Measurements from ENCODE around the gene CA9. TPM values are rescaled to one million over a fixed set of nuclear protein-coding genes. Genes with fewer than 3 reads are reported as not detected.

CA9 gene
- polyA plus RNA-seq, 1 experiment = 0.13 TPM

- ChIA-PET POLR2A (interaction anchor here (0.5 to 4.2 kb wide), 6 partner anchors 8 to 40 kb away, joined by 3 to 35 read pairs (median 4); no protein-coding TSS in a partner anchor), CTCF (interaction anchor here (0.6 to 2.4 kb wide), 8 partner anchors 8 to 133 kb away, joined by 3 to 10 read pairs (median 5); partner anchors contain the start of genes CCDC107, RMRP and TLN1)
- DNase-seq (ENCODE audit: low read depth) = no peak
- Histone ChIP-seq H3K4me3 (ENCODE audit: low read depth, low read length) (peak overlapping the region; percentile 98), H3K36me3 (ENCODE audit: control insufficient read depth, insufficient read depth, low read length) (peaks cover 39% of the 10 kb centered on the region), H3K27me3 (ENCODE audit: control insufficient read depth, insufficient read depth, low read length) (no peaks in the 10 kb centered on the region)
- no peak for TF ChIP-seq CTCF (IDR thresholded peaks at IDR 0.05; ENCODE audit: insufficient read depth, low read depth, low read length)
These were observed 14.3 kb downstream of the CA9 start for GRCh38 chr9:35687972-35688557.

- ChIA-PET CTCF (interaction anchor here (0.6 to 3.8 kb wide), 9 partner anchors 7 to 134 kb away, joined by 3 to 13 read pairs (median 6); partner anchors contain the start of genes CCDC107, RMRP and TLN1), POLR2A (interaction anchor here (0.5 to 4.2 kb wide), 6 partner anchors 9 to 44 kb away, joined by 3 to 35 read pairs (median 6); partner anchors contain the start of genes CREB3 and TLN1)
- Histone ChIP-seq H3K27me3 (ENCODE audit: control insufficient read depth, insufficient read depth, low read length) (no peaks in the 10 kb centered on the region), H3K4me3 (ENCODE audit: low read depth, low read length) (peak overlapping the region; percentile 98), H3K36me3 (ENCODE audit: control insufficient read depth, insufficient read depth, low read length) (peaks cover 32% of the 10 kb centered on the region)
- DNase-seq (ENCODE audit: low read depth) = peak; percentile 44
- TF ChIP-seq CTCF (IDR thresholded peaks at IDR 0.05; ENCODE audit: insufficient read depth, low read depth, low read length) = no peak
These were observed 15.1 kb downstream of the CA9 start for GRCh38 chr9:35688558-35689541.

GRCh38 chr9:35689542-35690293 lies 16.0 kb downstream of the CA9 start, which contains the start of gene TPM2:
Gene TPM2 (minus strand): TSS chr9:35689925. CDS start chr9:35689817, 108 bp downstream.
- POLR2A ChIA-PET = interaction anchor here (0.6 to 4.2 kb wide), 7 partner anchors 9 to 60 kb away, joined by 3 to 35 read pairs (median 7); partner anchors contain the start of genes CCDC107, CREB3, RMRP and TLN1
- CTCF ChIA-PET = interaction anchor here (0.6 to 3.8 kb wide), 9 partner anchors 9 to 153 kb away, joined by 3 to 26 read pairs (median 5); partner anchors contain the start of genes CCDC107, RMRP and TLN1
- peak; percentile 46 for DNase-seq (ENCODE audit: low read depth)
- Histone ChIP-seq H3K27me3 (ENCODE audit: control insufficient read depth, insufficient read depth, low read length) (no peaks in the 10 kb centered on the region), H3K36me3 (ENCODE audit: control insufficient read depth, insufficient read depth, low read length) (peaks cover 25% of the 10 kb centered on the region), H3K4me3 (ENCODE audit: low read depth, low read length) (peak within 1 kb of the TSS; percentile 98)
- TF ChIP-seq CTCF (IDR thresholded peaks at IDR 0.05; ENCODE audit: insufficient read depth, low read depth, low read length) = no peak

- peak overlapping the region; percentile 98 for H3K4me3 ChIP-seq (ENCODE audit: low read depth, low read length)
- ChIA-PET CTCF (interaction anchor here (0.6 to 3.8 kb wide), 8 partner anchors 9 to 153 kb away, joined by 3 to 26 read pairs (median 4); partner anchors contain the start of genes CCDC107, RMRP and TLN1), POLR2A (interaction anchor here (0.6 to 4.2 kb wide), 9 partner anchors 9 to 988 kb away, joined by 3 to 35 read pairs (median 7); partner anchors contain the start of genes CCDC107, CREB3, RMRP and TLN1)
- no peak for TF ChIP-seq CTCF (IDR thresholded peaks at IDR 0.05; ENCODE audit: insufficient read depth, low read depth, low read length)
- peaks cover 19% of the 10 kb centered on the region for H3K36me3 ChIP-seq (ENCODE audit: control insufficient read depth, insufficient read depth, low read length)
- no peaks in the 10 kb centered on the region for H3K27me3 ChIP-seq (ENCODE audit: control insufficient read depth, insufficient read depth, low read length)
- peak; percentile 20 for DNase-seq (ENCODE audit: low read depth)
These were observed 16.5 kb downstream of the CA9 start for GRCh38 chr9:35690294-35690613.
